IMR-90 (cell line): ENCODE measurements around the gene VGF. TPM values are rescaled to one million over a fixed set of nuclear protein-coding genes. Genes with fewer than 3 reads are reported as not detected.

Experiments used
- ATAC-seq: fragments of 200-7000 bp; cut with Tn5 transposase; 2 replicates; pipeline ENCODE4 v1.9.1; 2020; ENCODE audit warnings: low read depth, mild to moderate bottlenecking, moderate library complexity
- BruUV-seq: library from RNA; stranded (reverse); fragments of 400-500 nt; replicated peaks from 2 replicates; lab custom pipeline; 2021; lab: Mats Ljungman, UMichigan
- CTCF ChIA-PET: fragments of 300-600 bp; formaldehyde crosslinking; extraction: SDS; loops from one replicate; lab custom pipeline; 2021; ENCODE audit warnings: antibody characterized with exemption; lab: Yijun Ruan, JAX
- POLR2A ChIA-PET: fragments of 300-600 bp; sonication (Branson Sonifier 250); formaldehyde crosslinking; loops from one replicate; lab custom pipeline; 2022; ENCODE audit warnings: antibody characterized with exemption; ENCODE audit not compliant: unreplicated experiment; lab: Charles Lee
- DNase-seq: peaks from one replicate; pipeline ENCODE4 v3.0.0; 2013
- H2AFZ ChIP-seq: replicated peaks from 2 replicates; pipeline ENCODE3; 2013; ENCODE audit warnings: low read length, mild to moderate bottlenecking; ENCODE audit not compliant: poor library complexity
- H2AK5ac ChIP-seq: 2 replicates; pipeline ENCODE4 v1.6.1; 2013; ENCODE audit warnings: low read depth, low read length, inconsistent platforms
- H2AK9ac ChIP-seq: replicated peaks from 2 replicates; pipeline ENCODE3; 2013; ENCODE audit warnings: mild to moderate bottlenecking, low read depth, low read length, moderate library complexity; ENCODE audit not compliant: poor library complexity
- H2BK120ac ChIP-seq: 2 replicates; pipeline ENCODE4 v1.6.1; 2013; ENCODE audit warnings: low read depth, low read length, inconsistent platforms
- H2BK15ac ChIP-seq: 3 replicates; pipeline ENCODE4 v1.6.1; 2013; ENCODE audit warnings: low read depth, low read length, inconsistent platforms
- H2BK20ac ChIP-seq: 2 replicates; pipeline ENCODE4 v1.6.1; 2013; ENCODE audit warnings: low read depth, mild to moderate bottlenecking, inconsistent platforms, low read length, moderate library complexity
- H2BK5ac ChIP-seq: 2 replicates; pipeline ENCODE4 v1.6.1; 2013; ENCODE audit warnings: mild to moderate bottlenecking, low read depth, low read length, inconsistent platforms; ENCODE audit not compliant: poor library complexity, severe bottlenecking
- H3K14ac ChIP-seq: replicated peaks from 2 replicates; pipeline ENCODE4 v1.6.1; 2013; ENCODE audit warnings: low read depth, low read length, inconsistent platforms
- H3K18ac ChIP-seq: 2 replicates; pipeline ENCODE4 v1.6.1; 2013; ENCODE audit warnings: low read depth, low read length, control low read depth
- H3K23ac ChIP-seq: 2 replicates; pipeline ENCODE4 v1.6.1; 2013; ENCODE audit warnings: low read depth, low read length, inconsistent platforms
- H3K27ac ChIP-seq: 2 replicates; pipeline ENCODE4 v1.5.1; 2013; ENCODE audit warnings: mild to moderate bottlenecking, control low read depth, low read length; ENCODE audit not compliant: insufficient read depth
- H3K27me3 ChIP-seq: 2 replicates; pipeline ENCODE4 v1.6.1; 2013; ENCODE audit warnings: low read length; ENCODE audit not compliant: control insufficient read depth, insufficient read depth
- H3K36me3 ChIP-seq: 2 replicates; pipeline ENCODE4 v1.6.1; 2013; ENCODE audit warnings: low read length, mixed read lengths; ENCODE audit not compliant: control insufficient read depth, insufficient read depth
- H3K4ac ChIP-seq: 2 replicates; pipeline ENCODE4 v1.6.1; 2013; ENCODE audit warnings: low read depth, low read length, inconsistent platforms
- H3K4me1 ChIP-seq: 2 replicates; pipeline ENCODE4 v1.6.1; 2013; ENCODE audit warnings: low read length, mixed read lengths; ENCODE audit not compliant: control insufficient read depth, insufficient read depth
- H3K4me2 ChIP-seq: 2 replicates; pipeline ENCODE4 v1.6.1; 2013; ENCODE audit warnings: low read depth, mild to moderate bottlenecking, control low read depth, low read length, moderate library complexity
- H3K4me3 ChIP-seq: 2 replicates; pipeline ENCODE4 v1.5.1; 2013; ENCODE audit warnings: low read depth, mild to moderate bottlenecking, control low read depth, low read length, moderate library complexity; ENCODE audit not compliant: insufficient read depth
- H3K56ac ChIP-seq: 2 replicates; pipeline ENCODE4 v1.6.1; 2013; ENCODE audit warnings: low read length, inconsistent platforms; ENCODE audit not compliant: insufficient read depth; ENCODE audit errors: extremely low read depth
- H3K79me1 ChIP-seq, 2 experiments: 2 replicates each; pipeline ENCODE4 v1.6.1; 2013; ENCODE audit warnings: low read length in 2 of 2, inconsistent platforms in 1 of 2, low read depth in 1 of 2
- H3K9ac ChIP-seq: 2 replicates; pipeline ENCODE4 v1.6.1; 2013; ENCODE audit warnings: low read depth, low read length, control low read depth
- H3K9me1 ChIP-seq: 2 replicates; pipeline ENCODE4 v1.6.1; 2013; ENCODE audit warnings: low read length, inconsistent platforms; ENCODE audit not compliant: insufficient read depth
- H3K9me3 ChIP-seq: 2 replicates; pipeline ENCODE4 v1.6.1; 2013; ENCODE audit warnings: low read length; ENCODE audit not compliant: control insufficient read depth, insufficient read depth
- H4K20me1 ChIP-seq: 2 replicates; pipeline ENCODE4 v1.6.1; 2013; ENCODE audit warnings: low read length, inconsistent platforms; ENCODE audit not compliant: insufficient read depth
- H4K5ac ChIP-seq: 2 replicates; pipeline ENCODE4 v1.6.1; 2013; ENCODE audit warnings: mild to moderate bottlenecking, low read depth, low read length, control low read depth
- H4K8ac ChIP-seq, 2 experiments: 2 replicates each; pipeline ENCODE4 v1.6.1; 2013; ENCODE audit warnings: low read depth in 2 of 2, low read length in 2 of 2, control low read depth in 1 of 2, inconsistent platforms in 1 of 2
- H4K91ac ChIP-seq: 2 replicates; pipeline ENCODE4 v1.6.1; 2013; ENCODE audit warnings: low read depth, low read length, inconsistent platforms; ENCODE audit not compliant: insufficient read depth
- FOS ChIP-seq: fragments of 150-350 bp; IDR thresholded peaks from 2 replicates; pipeline ENCODE4 v1.6.1; 2016; ENCODE audit warnings: low read depth, low read length
- MAZ ChIP-seq: IDR thresholded peaks from 2 replicates; pipeline ENCODE4 v1.6.1; 2012; ENCODE audit warnings: low read depth, mild to moderate bottlenecking, low read length, improper control_type of control experiment, moderate library complexity, borderline replicate concordance
- MXI1 ChIP-seq: IDR thresholded peaks from 2 replicates; pipeline ENCODE4 v1.6.1; 2012; ENCODE audit warnings: low read depth, mild to moderate bottlenecking, low read length, moderate library complexity, borderline replicate concordance
- NFE2L2 ChIP-seq: fragments of 150-350 bp; IDR thresholded peaks from 2 replicates; pipeline ENCODE4 v1.6.1; 2016; ENCODE audit warnings: low read depth, mild to moderate bottlenecking, low read length
- RAD21 ChIP-seq: IDR thresholded peaks from 2 replicates; pipeline ENCODE4 v1.6.1; 2012; ENCODE audit warnings: low read length, improper control_type of control experiment
- RFX5 ChIP-seq: IDR thresholded peaks from 2 replicates; pipeline ENCODE4 v1.8.0; 2012; ENCODE audit warnings: low read depth, mild to moderate bottlenecking, low read length, moderate library complexity
- SMC3 ChIP-seq: fragments of 150-350 bp; IDR thresholded peaks from 2 replicates; pipeline ENCODE4 v1.6.1; 2016; ENCODE audit warnings: low read depth, mild to moderate bottlenecking, antibody characterized with exemption, low read length, moderate library complexity
- WGBS, 2 experiments: methylation state at CpG; one replicate each; pipeline versions ENCODE4 v1.1.5 to v1.1.7; 2013; ENCODE audit warnings: missing lambda C conversion rate in 2 of 2; ENCODE audit not compliant: insufficient read length in 1 of 2; ENCODE audit errors: extremely low coverage in 2 of 2; 5-methylcytosine and 5-hydroxymethylcytosine counted together
- dilution Hi-C: fragments of 300-500 bp; cut with HindIII; formaldehyde crosslinking; loops from one replicate; pipeline ENCODE4 v1.14.3; 2018; ENCODE audit warnings: low sequenced_read_pairs; ENCODE audit not compliant: unreplicated experiment
- in situ Hi-C: fragments of 300-500 bp; cut with MboI; formaldehyde crosslinking; loops from 3 replicates; pipeline ENCODE4 v1.14.3; 2019; ENCODE audit warnings: low sequenced_read_pairs, inconsistent platforms, mixed read lengths
- intact Hi-C: fragments of 100-400 bp; cut with micrococcal nuclease; formaldehyde crosslinking; loops from 2 replicates; pipeline ENCODE4 v1.10.0; 2022
- polyA plus RNA-seq, 3 experiments: library from polyadenylated mRNA; depleted of rRNA; stranded (reverse); fragments of >200 nt; gene quantifications; 2 replicates each; pipeline ENCODE4 v1.2.3, GENCODE V29; 2012; ENCODE audit warnings: low replicate concordance in 1 of 3
- total RNA-seq: library from RNA; depleted of rRNA; stranded (reverse); fragments of >200 nt; gene quantifications from 2 replicates; pipeline ENCODE4 v1.2.3, GENCODE V29; 2012
- TF ChIP-seq, protein P1 (sequence below): fragments of 150-350 bp; IDR thresholded peaks from 2 replicates; pipeline ENCODE4 v1.6.1; 2017; ENCODE audit warnings: mild to moderate bottlenecking, antibody characterized with exemption, low read length, low read depth

The VGF gene
- total and polyA plus RNA-seq, 2 of the 4 experiments (the other 2 are of a cell fraction): 0.18 to 0.50 TPM

DNA sequence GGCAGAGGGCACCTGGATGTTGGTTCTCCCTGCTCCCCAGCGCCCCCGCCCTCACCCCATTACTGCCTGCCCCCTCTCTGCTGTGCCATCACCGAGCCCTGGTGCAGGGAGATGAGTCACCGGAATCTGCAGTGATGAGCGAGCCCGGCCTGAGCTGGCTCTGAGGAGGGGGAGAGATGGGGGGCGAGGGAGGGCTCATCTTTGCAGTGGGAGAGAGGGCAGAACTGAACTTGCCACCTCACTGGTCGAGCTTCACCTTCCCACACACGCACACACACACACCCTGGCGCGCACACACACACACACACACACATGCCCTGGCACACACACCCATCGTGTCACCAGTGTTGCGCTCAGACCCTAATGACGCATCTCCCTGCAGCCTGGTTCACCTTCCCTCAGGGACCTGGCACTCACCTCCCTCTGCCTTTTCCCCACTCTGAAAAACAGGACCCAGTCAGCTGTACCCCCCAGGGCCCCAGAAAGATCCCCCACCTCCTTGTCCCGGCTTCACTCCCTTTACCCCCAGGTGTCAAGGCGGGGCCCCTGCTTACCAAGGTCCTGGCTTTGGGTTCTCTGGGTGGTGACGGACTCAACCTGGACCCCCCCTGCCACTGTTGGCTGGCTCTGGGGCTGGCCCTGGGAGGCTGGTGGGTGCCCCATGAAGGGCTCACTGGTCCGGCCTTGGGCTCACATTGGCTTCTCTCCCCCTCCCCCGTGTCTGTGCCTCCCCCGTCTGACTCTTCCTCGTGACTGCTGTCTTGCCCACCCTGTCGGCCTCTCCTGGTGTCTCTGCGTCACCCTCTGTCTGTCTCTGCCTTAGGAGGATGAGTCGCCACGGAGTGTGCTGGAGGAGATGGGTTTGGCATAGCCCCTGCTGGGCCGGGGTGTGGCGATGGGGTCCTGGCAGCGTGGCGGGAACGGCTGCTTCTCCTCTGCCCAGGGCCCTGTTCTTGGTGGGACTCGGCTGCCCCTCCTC lies 5.4 kb downstream of the VGF start:
- ChIA-PET POLR2A (interaction anchor here (0.6 kb wide), 1 partner anchor 33 kb away, joined by 5 read pairs; no protein-coding TSS in a partner anchor), CTCF (interaction anchor here (0.6 to 0.7 kb wide), 2 partner anchors 16 to 29 kb away, joined by 3 to 5 read pairs; no protein-coding TSS in a partner anchor)
- H4K8ac ChIP-seq: peak overlapping the region in 1 of 2 experiments; percentile 35; a peak in 1 of 4 replicates
- H3K4me2 ChIP-seq: no peak overlapping the region
- H3K9me3 ChIP-seq: no peaks in the 10 kb centered on the region
- intact Hi-C loops (no loop called here), dilution Hi-C loops (no loop called here), in situ Hi-C loops (no loop called here)
- ATAC-seq (peak; percentile 35), DNase-seq (peak; percentile 57)
- no peak overlapping the region for H3K23ac ChIP-seq
- H3K36me3 ChIP-seq: peaks cover 28% of the 10 kb centered on the region
- H2AK5ac ChIP-seq: peak overlapping the region; percentile 84
- WGBS, 2 experiments: 61% methylated on average over 11 of the region's 31 CpGs; no CpG with 5 or more reads in 1 of the 2 experiments
- peaks cover 17% of the 10 kb centered on the region for H4K20me1 ChIP-seq
- peak overlapping the region; percentile 75 for H2AFZ ChIP-seq
- H3K27me3 ChIP-seq: peaks cover 8% of the 10 kb centered on the region; the same call in 1 of the 2 replicates
- no peak overlapping the region for H3K9ac ChIP-seq
- H3K4ac ChIP-seq: no peak overlapping the region
- peak overlapping the region; percentile 20 for H2AK9ac ChIP-seq
- no peak overlapping the region for H3K4me3 ChIP-seq
- no TSS peak for BruUV-seq
- H3K14ac ChIP-seq: no peak overlapping the region
- H2BK120ac ChIP-seq: no peak overlapping the region
- no peak overlapping the region for H3K56ac ChIP-seq
- H4K91ac ChIP-seq: no peak overlapping the region
- peaks cover 8 to 38% of the 10 kb centered on the region in 2 experiments for H3K79me1 ChIP-seq
- H3K4me1 ChIP-seq: peaks cover 9% of the 10 kb centered on the region
- H3K27ac ChIP-seq: no peak overlapping the region
- no peak overlapping the region for H4K5ac ChIP-seq
- no peak overlapping the region for H2BK15ac ChIP-seq
- TF ChIP-seq, protein P1, sequence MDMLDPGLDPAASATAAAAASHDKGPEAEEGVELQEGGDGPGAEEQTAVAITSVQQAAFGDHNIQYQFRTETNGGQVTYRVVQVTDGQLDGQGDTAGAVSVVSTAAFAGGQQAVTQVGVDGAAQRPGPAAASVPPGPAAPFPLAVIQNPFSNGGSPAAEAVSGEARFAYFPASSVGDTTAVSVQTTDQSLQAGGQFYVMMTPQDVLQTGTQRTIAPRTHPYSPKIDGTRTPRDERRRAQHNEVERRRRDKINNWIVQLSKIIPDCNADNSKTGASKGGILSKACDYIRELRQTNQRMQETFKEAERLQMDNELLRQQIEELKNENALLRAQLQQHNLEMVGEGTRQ: no peak
- TF ChIP-seq SMC3: no peak
- TF ChIP-seq RFX5: no peak
- TF ChIP-seq NFE2L2: no peak
- TF ChIP-seq FOS: 0 out of 2 replicates have a peak, but pooled peaks have one; percentile 35
- TF ChIP-seq MXI1: no peak
- peak; percentile 52; the same call in 1 of the 2 replicates for TF ChIP-seq MAZ
- no peak for TF ChIP-seq RAD21
- H2BK20ac ChIP-seq: no peak overlapping the region
- H3K9me1 ChIP-seq: peaks cover 3% of the 10 kb centered on the region
- no peak overlapping the region for H3K18ac ChIP-seq
- H2BK5ac ChIP-seq: peak overlapping the region; percentile 31
